D721Med (cell line): ENCODE measurements around the gene KATNAL1.
"Not testable (repeated sequence)": the region's sequence is repeated elsewhere in the genome, so short reads cannot be mapped to it uniquely, and the experiment has no call there.

ENCODE experiments used
- DNase-seq: peaks from one replicate; pipeline ENCODE4 v3.0.0; 2011; ENCODE audit warnings: low spot score; ENCODE audit not compliant: insufficient read length
- FAIRE-seq: peaks from 2 replicates; lab custom pipeline; 2011; peaks lifted over from hg19 to GRCh38; lab: Jason Lieb, UNC
- CTCF ChIP-seq: IDR thresholded peaks from 2 replicates; pipeline ENCODE4 v1.5.1; 2012; ENCODE audit warnings: mild to moderate bottlenecking, control low read depth; ENCODE audit not compliant: insufficient read depth; ENCODE audit errors: missing control alignments

The KATNAL1 gene

DNA sequence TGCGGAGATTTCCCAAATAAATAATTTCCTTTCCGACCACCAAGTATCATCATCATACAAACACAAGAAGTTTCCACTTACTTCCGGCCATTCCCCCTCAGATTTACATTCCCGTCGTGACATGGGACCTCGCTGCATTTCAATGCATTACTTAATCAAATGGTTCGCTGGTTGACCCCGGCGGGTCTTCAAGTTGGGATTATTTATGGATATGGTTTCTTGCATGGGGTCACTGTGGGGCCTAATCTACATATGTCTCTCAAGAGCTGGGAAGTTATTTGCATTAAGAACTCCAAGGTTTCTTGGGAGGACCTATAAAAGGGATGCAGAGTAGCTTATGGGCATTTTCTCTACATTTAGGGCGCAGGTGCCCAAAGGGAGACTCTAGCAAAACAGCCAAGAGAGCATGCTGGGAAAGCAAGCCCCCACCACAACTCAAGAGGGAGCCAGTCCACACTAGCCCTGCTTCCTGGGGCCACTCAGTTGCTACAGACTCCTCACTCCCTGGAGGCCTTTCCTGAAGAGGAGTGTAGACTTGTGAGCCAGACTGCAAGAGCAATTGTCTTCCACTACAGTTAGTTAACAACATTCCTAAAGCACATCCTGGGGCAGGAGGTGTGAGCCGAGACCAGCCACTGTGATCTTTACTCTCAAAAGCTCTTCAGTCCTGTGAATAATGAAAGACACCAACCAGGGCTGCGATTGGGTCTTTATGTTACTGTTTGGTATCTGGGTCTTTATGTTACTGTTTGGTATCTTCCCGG is 125.3 kb downstream of the KATNAL1 start:
- DNase-seq = no peak
- FAIRE-seq = no peak
- no peak for TF ChIP-seq CTCF

- no peak for FAIRE-seq
Measured at GRCh38 chr13:30179597-30180276, 127.6 kb downstream of the KATNAL1 start.

GRCh38 chr13:30178976-30179375 is 128.4 kb downstream of the KATNAL1 start:
- no peak for TF ChIP-seq CTCF
- DNase-seq = no peak
- no peak for FAIRE-seq

More at GRCh38 chr13:30179597-30180276, 127.6 kb downstream of the KATNAL1 start:
- DNase-seq = no peak
- no peak for TF ChIP-seq CTCF

DNA sequence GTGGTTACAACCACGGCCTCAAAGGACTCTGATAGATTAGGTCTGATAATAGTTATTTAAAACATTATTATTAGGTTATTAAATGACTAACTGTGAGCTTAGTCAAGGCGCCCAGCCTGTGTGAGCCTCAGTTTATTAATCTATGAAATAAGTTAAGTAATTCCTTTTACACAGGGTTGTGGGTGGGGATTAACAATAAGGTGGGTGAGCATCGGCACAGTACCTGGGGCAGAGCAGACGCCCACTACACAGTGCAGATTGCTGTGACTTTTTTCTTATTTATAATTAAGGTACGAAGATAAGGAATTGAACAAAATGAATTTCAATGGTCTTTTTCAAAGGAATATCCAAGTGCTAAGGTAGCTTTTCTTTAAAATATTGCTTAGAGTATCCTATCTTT is 132.2 kb downstream of the KATNAL1 start:
- no peak for DNase-seq
- TF ChIP-seq CTCF = no peak
- no peak for FAIRE-seq

DNA sequence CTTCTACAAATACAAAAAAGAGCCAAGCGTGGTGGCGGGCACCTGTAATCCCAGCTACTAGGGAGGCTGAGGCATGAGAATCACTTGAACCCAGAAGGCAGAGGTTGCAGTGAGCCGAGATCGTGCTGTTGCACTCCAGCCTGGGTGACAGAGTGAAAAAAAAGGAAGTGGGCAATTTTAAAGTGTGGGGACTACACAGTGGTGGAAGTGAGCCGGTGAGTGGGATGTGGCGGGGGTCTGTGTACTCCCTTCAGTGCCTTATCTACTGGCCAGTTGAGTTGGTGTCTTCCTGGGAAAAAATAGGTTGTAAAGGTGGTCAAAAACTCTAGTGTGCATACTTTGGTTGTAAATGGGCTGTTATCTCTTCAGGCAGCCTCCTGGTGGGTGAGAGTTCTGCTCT is 133.1 kb downstream of the KATNAL1 start:
- DNase-seq, FAIRE-seq: not testable (repeated sequence)

- no peak for TF ChIP-seq CTCF
- DNase-seq = no peak
- no peak for FAIRE-seq
Measured at GRCh38 chr13:30173303-30173610, 134.1 kb downstream of the KATNAL1 start.

DNA sequence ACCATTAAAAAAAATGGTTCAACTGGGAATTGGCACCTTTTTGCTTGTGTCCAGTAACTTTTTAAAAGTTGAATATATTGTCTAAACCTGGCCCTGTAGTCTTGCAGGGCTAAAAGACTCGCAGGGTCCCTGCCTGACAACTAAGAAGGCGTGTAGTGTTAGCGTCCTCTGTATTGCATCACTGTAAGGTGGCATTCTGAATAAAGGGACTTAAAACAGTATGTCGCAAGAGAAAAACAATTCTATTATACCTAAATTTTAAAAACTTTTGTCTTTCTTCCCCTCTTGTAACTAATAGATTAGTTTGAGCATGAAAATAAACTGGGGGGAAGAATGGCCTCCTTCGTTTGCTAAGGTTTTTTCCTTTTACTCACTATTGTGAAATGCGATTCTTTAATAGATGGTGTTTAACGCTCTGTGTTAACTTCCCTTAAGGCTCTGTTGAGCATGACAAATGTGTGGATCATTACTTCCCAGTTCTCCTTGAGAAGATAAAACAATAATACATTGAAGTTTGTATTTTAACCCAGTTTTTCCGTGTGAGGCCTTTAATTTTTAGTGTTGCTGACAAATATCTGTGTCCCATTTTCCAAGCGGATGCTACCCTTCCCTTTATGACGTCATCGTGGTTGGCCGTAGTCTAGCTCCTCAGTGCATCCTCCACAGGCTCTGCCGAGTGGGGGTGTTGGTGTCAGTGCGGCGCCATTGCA is 134.6 kb downstream of the KATNAL1 start:
- no peak for DNase-seq
- no peak for FAIRE-seq
- TF ChIP-seq CTCF = no peak
